ACC112 (cell line): ENCODE results near the gene LGALS9B.
"Not testable (repeated sequence)": the region's sequence is repeated elsewhere in the genome, so short reads cannot be mapped to it uniquely, and the experiment has no call there.

Source experiments
- H2AFZ ChIP-seq: fragments of 200-600 bp; sonication (generic); one replicate; pipeline ENCODE4 v1.6.0; 2017; ENCODE audit warnings: antibody characterized with exemption, low read length; ENCODE audit not compliant: unreplicated experiment
- H3K27ac ChIP-seq: fragments of 200-600 bp; sonication (generic); 2 replicates; pipeline ENCODE4 v1.5.1; 2014; ENCODE audit warnings: low read depth, mild to moderate bottlenecking, antibody characterized with exemption, low read length, moderate library complexity
- H3K27me3 ChIP-seq: fragments of 200-600 bp; sonication (generic); 2 replicates; pipeline ENCODE4 v1.6.1; 2014; ENCODE audit warnings: mild to moderate bottlenecking, antibody characterized with exemption, low read length, moderate library complexity, mixed read lengths; ENCODE audit not compliant: insufficient read depth
- H3K36me3 ChIP-seq: fragments of 200-600 bp; sonication (generic); 2 replicates; pipeline ENCODE4 v1.6.1; 2016; ENCODE audit warnings: mild to moderate bottlenecking, antibody characterized with exemption, low read length, moderate library complexity, mixed read lengths; ENCODE audit not compliant: insufficient read depth
- H3K4me1 ChIP-seq: fragments of 200-600 bp; sonication (generic); one replicate; pipeline ENCODE4 v1.6.1; 2016; ENCODE audit warnings: low read length, mixed read lengths; ENCODE audit not compliant: insufficient read depth, unreplicated experiment, control insufficient read depth
- H3K4me3 ChIP-seq: fragments of 200-600 bp; sonication (generic); 2 replicates; pipeline ENCODE4 v1.5.1; 2014; ENCODE audit warnings: mild to moderate bottlenecking, low read depth, low read length
- H3K79me2 ChIP-seq: fragments of 200-600 bp; sonication (generic); one replicate; pipeline ENCODE4 v1.6.0; 2016; ENCODE audit warnings: low read length; ENCODE audit not compliant: control insufficient read depth, unreplicated experiment, insufficient read depth

Gene LGALS9B

DNA sequence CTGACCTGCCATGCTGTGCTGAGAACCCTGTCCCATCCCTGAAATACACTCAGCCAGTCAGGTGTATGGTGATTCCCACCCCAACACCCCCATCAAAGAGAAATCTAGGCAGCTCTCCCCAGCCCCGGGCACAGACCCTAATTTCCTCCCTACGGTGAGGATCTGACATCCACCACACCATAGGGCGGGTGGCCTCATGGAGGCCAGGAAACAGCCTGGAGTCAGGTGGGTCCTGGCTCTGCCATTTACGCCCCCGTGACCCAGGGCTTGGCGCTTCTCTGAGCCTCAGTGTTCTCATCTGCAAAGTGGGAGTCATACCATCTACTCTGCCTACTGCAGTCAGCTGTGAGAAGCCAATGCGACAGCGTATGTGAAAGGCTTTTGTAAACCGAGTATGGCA, 27.4 kb upstream of the LGALS9B start:
- H2AFZ ChIP-seq, H3K79me2 ChIP-seq, H3K36me3 ChIP-seq, H3K27me3 ChIP-seq, H3K4me3 ChIP-seq, H3K27ac ChIP-seq, H3K4me1 ChIP-seq: not testable (repeated sequence)

DNA sequence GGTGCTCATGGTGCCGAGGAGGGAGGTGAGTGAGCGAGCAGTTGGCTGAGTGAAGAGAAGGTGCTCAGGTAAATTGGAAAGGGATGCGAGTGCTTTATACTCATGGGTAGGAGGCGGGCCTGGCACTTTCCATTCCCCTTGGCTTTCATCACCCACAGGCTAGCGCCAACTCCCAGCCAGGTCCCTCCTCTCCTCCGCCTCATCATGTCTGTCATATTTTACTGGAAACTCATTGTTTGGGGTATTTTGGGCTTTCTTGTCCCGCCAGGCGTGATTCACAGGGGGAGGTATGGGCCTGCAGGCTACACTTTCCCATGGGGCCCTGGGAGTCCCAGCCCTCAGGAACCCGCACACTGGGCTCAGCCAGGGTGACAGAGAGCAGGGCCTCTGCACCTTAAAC, 26.8 kb upstream of the LGALS9B start:
- H3K27me3 ChIP-seq, H3K4me1 ChIP-seq, H3K27ac ChIP-seq, H3K79me2 ChIP-seq, H3K36me3 ChIP-seq, H2AFZ ChIP-seq, H3K4me3 ChIP-seq: not testable (repeated sequence)

DNA sequence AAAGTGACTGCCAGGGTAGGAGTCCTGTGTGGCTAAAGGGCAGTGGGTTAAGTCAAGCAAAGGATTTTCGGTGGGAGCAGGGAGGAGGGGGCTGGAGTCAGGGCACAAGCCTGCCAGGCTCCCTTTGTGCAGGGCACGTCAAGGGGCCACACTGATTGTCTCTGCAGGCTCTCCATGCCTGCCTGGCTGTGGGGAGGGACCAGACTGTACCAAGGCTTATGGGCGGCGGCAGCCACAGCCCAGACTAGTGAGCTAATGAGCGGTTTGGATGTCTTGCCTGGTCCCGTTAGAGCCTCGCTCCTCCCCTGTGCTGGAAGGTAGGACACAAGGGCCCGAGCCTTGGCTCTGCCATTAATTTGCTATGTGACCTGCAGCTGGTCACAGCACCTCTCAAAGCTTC, 25.6 kb upstream of the LGALS9B start:
- not testable (repeated sequence) for H3K27me3 ChIP-seq, H2AFZ ChIP-seq, H3K36me3 ChIP-seq, H3K4me1 ChIP-seq, H3K79me2 ChIP-seq, H3K4me3 ChIP-seq, H3K27ac ChIP-seq

DNA sequence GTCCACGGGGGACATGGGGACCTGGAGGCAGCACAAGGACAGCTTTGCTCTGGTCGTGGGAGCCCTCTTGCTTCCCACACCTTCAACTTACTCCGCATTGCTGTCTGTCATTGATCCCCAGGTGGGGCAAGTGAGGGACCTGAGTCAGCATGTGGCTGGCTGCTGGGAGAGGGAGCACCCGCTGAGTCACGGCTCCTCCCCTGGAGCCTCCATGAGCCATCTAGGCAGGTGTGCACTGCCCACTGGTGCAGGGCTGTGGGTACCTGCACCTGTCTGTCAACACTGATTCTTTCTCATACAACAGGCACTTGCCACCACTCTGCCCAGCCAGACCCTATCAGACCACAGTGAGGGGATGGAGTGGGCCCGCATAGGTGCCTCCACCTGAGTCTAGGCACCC, 24.8 kb upstream of the LGALS9B start:
- not testable (repeated sequence) for H3K27ac ChIP-seq, H3K79me2 ChIP-seq, H3K36me3 ChIP-seq, H2AFZ ChIP-seq, H3K4me1 ChIP-seq, H3K4me3 ChIP-seq, H3K27me3 ChIP-seq

DNA sequence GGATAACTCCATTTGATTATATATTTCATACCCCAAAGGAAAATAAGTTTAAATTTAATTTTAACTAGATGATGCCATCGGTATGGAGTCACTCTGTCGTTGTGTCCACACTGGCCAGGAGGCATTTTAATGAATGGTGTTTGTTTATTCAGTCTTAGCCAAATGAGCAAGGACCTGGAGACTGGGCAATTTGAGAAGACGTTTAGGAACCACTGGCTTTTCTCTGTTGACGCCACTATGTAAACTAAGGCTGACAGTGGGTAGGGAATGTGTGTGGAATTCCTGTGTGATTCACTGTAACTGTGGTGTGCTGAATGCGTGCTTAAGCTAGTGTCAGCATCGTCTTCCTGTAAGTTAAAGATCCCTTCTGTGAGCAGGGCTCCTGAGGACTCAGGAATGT, 17.6 kb upstream of the LGALS9B start:
- H3K4me1 ChIP-seq, H3K79me2 ChIP-seq, H2AFZ ChIP-seq, H3K27me3 ChIP-seq, H3K36me3 ChIP-seq: not testable (repeated sequence)
- peak overlapping the region; percentile 47 for H3K27ac ChIP-seq
- peak overlapping the region; percentile 56; the same call in 1 of the 2 replicates for H3K4me3 ChIP-seq

DNA sequence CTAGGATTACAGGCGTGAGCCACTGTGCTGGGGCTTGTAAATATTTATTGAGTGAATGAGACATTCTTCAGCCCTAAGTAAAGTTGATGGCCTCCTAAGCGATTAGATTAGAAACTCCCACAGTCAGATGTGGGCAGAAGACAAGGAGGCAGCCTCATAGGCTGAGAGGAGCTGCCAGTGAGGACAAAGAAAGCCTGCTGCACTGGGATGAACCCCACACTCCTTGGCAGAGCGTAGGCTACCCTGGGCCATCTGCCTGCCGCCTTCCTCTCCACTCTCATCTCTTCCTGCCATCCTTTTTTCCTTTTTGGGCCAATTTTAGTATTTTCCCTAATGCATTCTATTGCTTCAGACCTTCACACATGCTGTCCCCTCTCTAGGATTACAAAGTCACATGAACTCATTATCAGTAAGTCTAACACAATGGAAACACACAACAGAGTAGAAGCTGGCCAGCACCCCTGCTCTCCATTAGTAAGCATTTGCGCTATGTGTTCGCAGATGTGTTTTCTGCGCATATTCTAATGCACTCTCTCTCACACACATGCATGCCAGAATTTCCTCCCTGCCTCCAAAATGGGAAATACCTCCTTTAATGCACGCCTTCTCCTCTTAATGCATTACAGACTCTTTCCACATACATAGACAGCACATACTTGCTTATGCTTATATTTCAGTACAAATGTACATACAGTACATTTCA, 12.7 kb upstream of the LGALS9B start:
- H3K79me2 ChIP-seq, H3K4me1 ChIP-seq: not testable (repeated sequence)

DNA sequence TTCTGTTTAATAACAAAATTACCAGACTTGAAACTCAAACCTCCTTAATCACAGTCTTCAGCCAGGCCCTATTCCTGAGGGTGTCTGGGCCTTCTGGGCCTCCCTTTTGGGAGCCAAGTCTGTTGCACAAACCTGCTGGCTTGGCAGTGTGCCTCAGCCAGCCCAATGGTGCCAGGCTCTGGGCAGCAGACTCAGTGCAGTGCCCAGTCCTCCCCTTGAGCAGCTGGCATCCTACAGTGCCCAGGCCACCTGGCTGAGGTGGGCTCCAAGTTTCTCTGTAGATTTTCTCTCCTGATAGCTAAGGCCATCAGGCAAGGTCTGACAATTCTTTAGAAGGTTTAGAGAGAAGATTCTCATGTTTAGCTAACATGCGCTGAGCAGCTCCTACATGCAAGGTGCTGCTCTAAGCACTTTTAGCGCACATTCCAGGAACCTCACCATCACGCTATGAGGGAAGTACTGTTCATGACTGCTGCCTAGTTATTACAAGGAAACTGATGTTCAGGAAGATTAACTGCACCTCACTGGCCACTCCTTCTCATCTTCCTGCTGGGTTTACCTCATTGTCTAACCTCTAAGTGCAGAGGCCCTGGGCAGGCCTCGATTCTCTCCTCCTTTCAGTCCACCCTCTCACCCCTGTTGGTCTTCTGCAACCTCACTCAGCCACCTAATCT, 10.2 kb upstream of the LGALS9B start:
- H3K4me3 ChIP-seq, H2AFZ ChIP-seq, H3K27ac ChIP-seq: not testable (repeated sequence)

More for the DNA sequence above, 12.7 kb upstream of the LGALS9B start:
- not testable (repeated sequence) for H3K27me3 ChIP-seq, H3K36me3 ChIP-seq, H2AFZ ChIP-seq, H3K27ac ChIP-seq, H3K4me3 ChIP-seq

DNA sequence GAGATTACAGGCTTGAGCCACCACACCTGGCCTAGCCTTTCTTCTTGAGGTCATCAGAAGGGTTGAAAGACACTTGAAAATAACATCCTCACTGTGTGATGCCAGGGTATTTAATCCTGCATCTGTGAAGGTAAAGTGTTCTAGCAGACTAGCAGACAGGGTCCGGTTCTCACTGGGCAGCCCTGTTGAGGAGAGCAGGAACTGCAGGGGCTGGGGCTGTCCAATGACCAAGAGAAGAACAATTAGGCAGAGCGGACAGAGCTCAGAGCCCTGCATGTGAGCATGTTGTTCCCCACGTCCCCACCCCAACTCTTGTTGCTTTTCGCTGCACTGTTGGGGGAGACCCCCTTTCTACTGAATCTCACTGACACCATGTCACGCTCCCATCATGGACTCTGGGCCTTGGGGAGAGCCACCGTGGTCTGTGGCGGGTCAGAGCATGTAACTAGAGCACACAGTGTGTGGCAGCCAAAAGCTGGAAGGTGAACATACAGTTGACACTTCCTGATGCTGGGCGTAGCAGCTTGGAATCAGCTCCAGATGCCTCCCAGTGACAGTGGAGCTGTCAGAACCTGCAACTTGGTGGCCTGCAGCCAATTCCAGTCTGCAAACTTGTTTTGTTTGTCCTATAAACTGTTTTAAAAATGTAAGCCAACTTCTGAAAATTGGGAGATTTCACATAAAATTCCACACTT, 7.9 kb upstream of the LGALS9B start:
- not testable (repeated sequence) for H3K4me1 ChIP-seq, H3K27ac ChIP-seq, H3K4me3 ChIP-seq, H2AFZ ChIP-seq, H3K36me3 ChIP-seq, H3K79me2 ChIP-seq, H3K27me3 ChIP-seq

More for the DNA sequence above, 10.2 kb upstream of the LGALS9B start:
- not testable (repeated sequence) for H3K36me3 ChIP-seq, H3K79me2 ChIP-seq, H3K4me1 ChIP-seq, H3K27me3 ChIP-seq

DNA sequence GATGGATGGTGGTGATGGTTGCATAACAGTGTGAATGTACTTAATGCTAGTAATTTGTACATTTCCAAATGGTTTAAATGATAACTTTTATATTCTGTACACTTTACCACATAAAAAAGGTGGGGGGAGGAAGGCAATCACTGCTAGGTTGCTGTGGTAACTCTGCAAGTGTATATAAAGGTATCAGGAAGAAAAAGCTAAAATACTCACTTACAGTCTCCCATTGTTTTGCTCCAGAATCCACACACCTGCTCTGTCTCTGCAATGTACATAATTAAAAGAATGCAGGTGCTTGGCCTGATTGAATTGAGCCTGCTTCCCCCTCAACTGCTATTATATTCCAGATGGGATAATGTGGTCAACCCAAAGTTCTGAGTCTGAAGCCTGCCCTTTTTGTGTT, 6.7 kb upstream of the LGALS9B start:
- H3K27ac ChIP-seq, H2AFZ ChIP-seq, H3K79me2 ChIP-seq, H3K36me3 ChIP-seq, H3K4me1 ChIP-seq, H3K4me3 ChIP-seq, H3K27me3 ChIP-seq: not testable (repeated sequence)

DNA sequence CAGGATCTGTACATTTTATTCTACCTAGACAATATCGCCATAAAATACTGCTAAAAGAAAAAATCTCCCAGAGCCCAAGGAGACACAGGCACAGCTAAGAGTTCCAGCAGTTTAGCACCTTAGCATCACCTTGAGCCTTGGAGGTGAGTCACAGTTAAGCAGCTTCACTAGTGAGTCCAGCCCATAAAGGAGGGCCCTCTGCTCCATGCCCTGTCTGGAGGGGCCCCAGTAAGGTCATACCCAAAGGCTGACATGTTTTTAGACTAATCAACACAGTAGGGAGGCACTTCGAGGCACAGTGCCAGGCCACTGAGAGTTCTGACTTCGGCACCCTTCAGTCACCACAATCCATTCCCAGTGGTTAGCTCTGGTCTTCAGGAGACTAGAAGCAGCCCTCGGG, 2.6 kb upstream of the LGALS9B start:
- not testable (repeated sequence) for H3K4me1 ChIP-seq, H2AFZ ChIP-seq, H3K27me3 ChIP-seq, H3K27ac ChIP-seq, H3K4me3 ChIP-seq, H3K36me3 ChIP-seq, H3K79me2 ChIP-seq

DNA sequence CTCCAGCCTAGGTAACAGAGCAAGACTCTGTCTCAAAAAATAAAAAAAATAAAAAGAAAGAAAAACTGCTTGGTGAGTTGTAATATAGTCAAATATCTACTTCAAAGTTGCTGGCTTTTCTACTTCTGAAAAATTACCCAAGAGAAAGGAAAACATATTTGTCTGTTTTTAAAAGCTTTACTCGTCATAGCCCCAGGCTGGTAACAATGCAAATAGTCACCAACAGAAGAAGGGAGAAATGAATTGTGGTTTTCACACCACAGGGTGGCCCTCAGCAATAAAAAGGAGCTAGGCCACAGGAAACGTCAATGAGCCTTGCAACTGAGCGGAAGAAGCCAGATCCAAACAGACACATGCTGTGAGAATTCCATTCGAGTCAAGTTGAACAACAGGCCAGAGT, 1.8 kb upstream of the LGALS9B start:
- H3K27ac ChIP-seq, H2AFZ ChIP-seq, H3K79me2 ChIP-seq, H3K36me3 ChIP-seq, H3K4me3 ChIP-seq, H3K4me1 ChIP-seq, H3K27me3 ChIP-seq: not testable (repeated sequence)
